HEK293T (cell line): ENCODE measurements around the gene METAP1.

ENCODE experiments used
- ELF4 ChIP-seq: fragments of 450-650 bp; IDR thresholded peaks from 2 replicates; pipeline ENCODE4 v1.6.1; 2017; ENCODE audit warnings: antibody characterized with exemption
- FOXA1 ChIP-seq: fragments of 450-650 bp; IDR thresholded peaks from 2 replicates; pipeline ENCODE4 v1.6.1; 2016; ENCODE audit warnings: mild to moderate bottlenecking
- FOXK2 ChIP-seq: fragments of 450-650 bp; IDR thresholded peaks from 2 replicates; pipeline ENCODE4 v1.6.1; 2016; ENCODE audit warnings: mild to moderate bottlenecking
- FOXM1 ChIP-seq: fragments of 450-650 bp; IDR thresholded peaks from 2 replicates; pipeline ENCODE4 v1.6.1; 2017; ENCODE audit warnings: mild to moderate bottlenecking, borderline replicate concordance
- HDGF ChIP-seq: fragments of 450-650 bp; IDR thresholded peaks from 2 replicates; pipeline ENCODE4 v1.6.1; 2017; ENCODE audit warnings: antibody characterized with exemption, borderline replicate concordance
- NFRKB ChIP-seq: fragments of 450-650 bp; IDR thresholded peaks from 2 replicates; pipeline ENCODE4 v1.6.1; 2016; ENCODE audit warnings: mild to moderate bottlenecking, moderate library complexity
- SUZ12 ChIP-seq: fragments of 450-650 bp; IDR thresholded peaks from 2 replicates; pipeline ENCODE4 v1.6.1; 2016; ENCODE audit warnings: mild to moderate bottlenecking
- TARDBP ChIP-seq: fragments of 450-650 bp; IDR thresholded peaks from 2 replicates; pipeline ENCODE4 v1.6.1; 2016

- TF ChIP-seq TARDBP = no peak
- no peak for TF ChIP-seq FOXK2
- no peak for TF ChIP-seq ELF4
- no peak for TF ChIP-seq FOXM1
- TF ChIP-seq HDGF = no peak
- TF ChIP-seq SUZ12 = no peak
- TF ChIP-seq NFRKB = no peak
- no peak for TF ChIP-seq FOXA1
These were observed 29.2 kb downstream of the METAP1 start for GRCh38 chr4:99024481-99025275.
